C1 segment of cervical spinal cord (tissue), 14 donors: Measurements from ENCODE around the gene DNALI1.
A peak's percentile ranks its signal among the peaks of the same experiment; 100 is the strongest.

Experiments
- DNase-seq, 14 donors: peaks; one replicate each; lab custom pipeline; 2025; lab: John Stamatoyannopoulos, UW

Gene DNALI1

DNA sequence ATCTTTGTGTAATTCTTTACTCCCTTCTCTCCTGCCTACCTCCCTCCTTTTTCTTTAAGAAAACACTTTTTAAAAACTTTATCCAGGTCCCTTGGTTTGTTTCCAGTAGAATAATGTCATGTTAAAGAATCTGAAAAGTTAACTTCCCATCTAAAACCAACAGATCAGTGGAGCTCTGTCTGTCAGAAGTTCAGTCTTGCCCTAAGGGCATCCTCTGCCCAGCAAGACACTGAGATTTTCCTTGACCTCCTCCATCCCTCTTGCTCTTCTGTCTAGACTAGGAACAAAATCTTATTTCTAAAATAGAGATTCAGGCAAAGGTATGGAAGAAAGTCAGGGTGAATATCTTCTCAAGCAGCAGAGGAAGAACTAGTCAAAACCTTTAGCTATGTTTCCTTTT lies 44.7 kb downstream of the DNALI1 start:
- DNase-seq = no peak

DNA sequence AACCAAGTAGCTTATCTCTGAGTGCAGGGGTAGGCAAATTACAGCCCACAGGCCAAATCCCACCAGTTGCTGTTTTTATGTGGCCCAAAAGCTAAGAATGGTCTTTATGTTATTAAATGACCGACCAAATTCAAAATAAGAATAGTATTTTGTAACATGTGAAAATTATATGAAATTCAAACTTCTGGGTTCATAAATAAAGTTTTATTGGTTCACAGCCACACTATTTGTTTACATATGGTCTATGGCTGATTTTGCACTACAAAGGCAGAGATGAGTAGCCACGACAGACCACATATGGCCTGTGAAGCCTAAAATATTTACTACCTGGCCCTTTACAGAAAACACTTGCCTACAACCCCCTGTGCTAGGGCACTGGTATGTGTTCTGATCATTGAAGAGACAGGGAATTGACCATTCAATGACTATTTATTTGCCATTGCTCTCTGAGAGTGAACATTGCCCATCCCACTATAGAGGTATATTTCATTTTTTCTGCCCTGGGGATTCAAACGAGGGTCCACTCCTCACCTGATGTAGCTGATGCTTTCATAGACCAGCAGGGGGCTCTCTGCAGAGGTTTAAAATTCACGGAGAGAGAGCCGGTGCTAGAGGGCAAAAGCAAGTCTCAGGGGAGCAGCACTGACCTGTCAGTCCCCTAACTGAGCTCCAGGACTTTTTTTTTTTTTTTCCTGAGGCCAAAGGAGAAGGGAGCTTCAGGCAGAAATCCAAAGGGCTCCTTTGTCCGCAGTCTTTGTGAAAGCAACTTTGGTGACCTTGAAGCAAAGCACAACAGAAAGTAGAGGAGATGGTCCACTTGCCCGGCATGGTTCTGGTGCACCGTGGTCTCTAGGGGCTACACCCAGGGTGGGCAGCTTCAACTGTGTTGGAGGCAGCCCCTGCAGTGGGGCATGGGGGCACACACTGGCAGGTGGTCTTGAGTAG lies 46.3 kb downstream of the DNALI1 start:
- DNase-seq = no peak

DNA sequence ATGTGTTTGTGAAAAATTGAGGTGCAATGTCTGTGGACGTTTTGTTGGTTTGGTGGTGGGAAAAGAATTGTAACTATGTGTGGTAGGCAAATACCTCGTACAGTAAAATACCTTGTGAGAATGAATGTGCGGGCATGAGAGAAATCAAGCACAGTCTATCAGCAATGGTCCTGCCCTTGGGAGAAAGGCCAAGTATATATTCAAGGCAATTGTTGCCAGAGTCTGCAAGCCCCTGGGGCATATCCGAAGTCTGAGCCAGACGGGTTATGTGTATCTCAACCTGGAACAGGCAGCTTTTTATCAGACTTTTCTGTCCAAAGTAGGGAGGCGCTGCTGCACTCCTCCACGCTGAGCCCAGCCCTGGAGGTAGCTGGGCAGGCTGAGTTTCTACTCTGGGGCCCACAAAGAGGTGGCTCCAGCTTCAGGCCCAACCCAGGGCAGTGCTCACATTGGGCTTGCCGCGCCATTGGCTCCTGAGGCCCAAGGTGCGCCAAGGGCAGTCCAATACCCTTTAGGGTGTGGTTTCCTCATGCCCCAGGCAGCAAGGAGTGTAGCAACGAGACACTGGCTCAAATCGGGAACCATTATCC lies 48.4 kb downstream of the DNALI1 start:
- DNase-seq = no peak

DNA sequence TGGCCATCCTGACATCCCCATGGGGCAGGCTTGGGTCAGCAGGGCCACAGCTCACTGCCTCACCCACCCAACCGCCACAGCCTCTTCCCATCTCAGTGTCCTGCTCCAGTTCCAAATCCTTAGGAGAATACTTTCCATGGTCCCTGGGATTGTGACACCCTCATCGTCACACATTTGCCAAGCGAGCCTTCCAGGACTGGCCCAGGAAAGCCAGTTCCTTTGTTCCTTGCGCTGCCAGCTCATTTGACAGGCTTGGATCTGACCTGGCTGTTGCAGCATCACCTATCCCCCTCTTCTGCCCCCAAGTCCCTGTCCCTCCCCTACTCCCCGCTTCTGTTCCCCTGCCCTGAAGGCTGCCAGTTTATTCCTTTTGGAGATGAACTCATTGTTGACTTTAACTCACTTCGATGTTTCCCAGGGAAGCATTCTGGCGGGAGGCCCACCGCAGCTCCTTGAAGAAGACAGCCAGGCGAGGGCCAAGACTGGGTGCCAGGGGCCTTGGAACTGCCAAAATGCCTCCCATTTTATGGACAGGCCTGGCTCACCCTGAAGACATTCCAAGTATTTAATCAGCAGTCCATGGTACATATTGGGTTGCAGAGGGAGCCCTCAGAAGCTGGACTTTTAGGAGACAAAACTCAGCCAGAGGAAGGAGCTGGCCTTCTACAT lies 49.2 kb downstream of the DNALI1 start:
- peak in 3 of 14 donors; percentile 6 to 30 (median 26) for DNase-seq

DNA sequence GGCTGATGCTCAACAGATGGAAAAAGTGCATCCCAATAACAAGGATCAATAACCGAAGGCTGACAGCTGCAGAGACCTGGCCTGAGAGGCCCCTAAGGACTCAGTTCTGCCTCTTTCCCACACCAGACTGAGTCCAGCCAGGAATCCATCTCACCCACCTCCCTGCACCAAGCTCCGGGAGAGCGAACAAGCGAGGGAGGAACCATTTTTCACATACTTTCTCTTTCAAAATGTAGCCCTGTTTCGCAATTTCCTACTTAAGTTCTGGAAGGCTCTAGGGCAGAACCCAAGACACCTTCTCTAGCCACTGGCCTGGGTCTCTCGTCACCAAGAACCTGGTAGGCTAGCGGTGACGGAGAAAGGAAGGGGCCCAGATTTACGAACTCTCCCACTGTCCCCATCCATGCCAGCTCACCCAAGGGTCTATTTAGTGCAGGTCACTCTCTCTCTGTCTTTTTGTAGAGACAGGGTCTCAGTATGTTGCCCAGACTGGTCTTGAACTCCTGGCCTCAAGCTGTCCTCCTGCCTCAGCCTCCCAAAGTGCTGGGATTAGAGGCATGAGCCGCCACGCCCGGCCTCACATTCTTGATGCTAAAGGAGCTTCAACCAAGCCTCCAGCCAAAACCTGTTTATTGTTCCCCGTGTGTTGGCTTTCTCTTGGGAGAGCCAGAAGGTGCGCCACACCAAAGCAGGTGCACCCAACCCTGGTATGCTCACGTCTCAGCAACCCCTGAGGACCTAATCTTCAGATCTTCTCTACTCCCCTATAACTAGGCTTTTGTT lies 49.9 kb downstream of the DNALI1 start:
- DNase-seq = no peak

DNA sequence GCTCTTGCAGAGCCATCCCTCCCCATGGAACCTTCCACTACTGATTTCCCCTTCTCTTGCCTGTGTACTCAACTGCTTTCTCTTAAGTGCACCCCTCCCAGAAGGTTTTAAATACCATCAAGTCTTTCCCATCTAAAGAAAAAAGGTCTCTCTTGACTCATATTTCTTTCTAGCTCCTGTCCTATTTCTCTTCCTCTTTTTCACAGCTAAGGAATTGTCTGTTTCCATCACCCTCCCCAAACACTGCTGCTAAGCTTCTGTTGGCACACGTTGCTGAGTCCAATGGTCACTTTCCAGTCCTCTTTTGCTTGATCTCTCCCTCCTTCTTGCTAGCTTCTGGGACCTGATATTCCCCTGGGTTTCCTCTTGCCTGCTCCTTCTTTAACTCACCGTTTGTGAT lies 52.3 kb downstream of the DNALI1 start:
- no peak for DNase-seq

DNA sequence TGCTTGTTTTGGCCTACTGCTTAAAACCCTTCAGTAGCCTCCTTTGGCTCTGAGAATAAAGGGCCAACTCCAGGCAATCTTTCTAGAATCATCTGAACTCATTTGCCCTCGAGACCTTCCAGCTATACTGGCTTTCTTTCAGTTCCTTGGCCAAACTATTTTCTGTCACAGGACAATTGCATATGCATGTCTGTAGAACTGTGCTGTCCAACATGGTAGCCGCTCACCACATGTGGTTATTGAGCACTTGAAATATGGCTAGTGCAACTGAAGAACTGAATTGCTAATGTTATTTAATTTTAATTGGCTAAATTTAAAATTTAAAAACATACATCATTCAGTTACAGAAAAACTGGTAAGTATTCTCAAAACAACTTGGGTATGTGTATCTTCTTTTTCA lies 53.3 kb downstream of the DNALI1 start:
- no peak for DNase-seq

DNA sequence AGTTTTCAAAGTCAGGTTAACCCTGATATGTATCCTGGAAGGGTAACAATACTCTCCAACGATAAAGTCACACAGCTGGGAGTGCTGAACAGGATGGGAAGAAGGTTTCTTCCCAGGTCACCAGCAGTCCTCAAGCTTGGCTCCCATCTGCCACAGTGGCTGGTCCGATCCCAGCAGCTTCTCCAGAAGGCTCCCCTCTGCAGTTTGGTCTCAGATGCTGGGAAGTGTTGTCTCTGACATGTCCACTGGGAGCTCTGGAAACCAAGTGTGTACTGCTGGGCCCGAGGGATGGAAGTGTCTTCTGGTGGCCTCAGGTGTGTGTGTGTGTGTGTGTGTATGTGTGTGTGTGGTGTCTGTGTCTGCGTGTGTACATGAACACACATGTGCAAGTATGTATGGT lies 55.4 kb downstream of the DNALI1 start:
- DNase-seq = no peak

DNA sequence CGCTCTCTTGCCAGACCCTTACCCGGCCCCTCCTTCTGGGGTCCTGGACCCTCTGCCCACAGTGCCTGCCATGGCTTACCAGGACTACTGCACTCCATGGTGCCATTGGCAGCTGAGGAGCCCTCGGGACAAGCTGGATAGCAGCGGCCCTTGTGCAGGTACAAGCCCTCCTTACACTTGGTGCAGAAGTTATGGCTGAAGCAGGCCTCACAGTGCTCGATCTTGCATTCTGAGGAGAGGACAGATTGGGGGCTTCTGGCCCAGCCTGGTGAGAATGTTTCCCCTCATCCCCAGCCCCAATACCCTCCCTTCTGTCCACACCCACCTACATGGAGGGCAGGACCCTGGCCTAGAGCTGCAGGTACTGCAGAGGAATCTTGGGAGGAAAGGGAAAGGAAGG lies 57.4 kb downstream of the DNALI1 start:
- DNase-seq = no peak

DNA sequence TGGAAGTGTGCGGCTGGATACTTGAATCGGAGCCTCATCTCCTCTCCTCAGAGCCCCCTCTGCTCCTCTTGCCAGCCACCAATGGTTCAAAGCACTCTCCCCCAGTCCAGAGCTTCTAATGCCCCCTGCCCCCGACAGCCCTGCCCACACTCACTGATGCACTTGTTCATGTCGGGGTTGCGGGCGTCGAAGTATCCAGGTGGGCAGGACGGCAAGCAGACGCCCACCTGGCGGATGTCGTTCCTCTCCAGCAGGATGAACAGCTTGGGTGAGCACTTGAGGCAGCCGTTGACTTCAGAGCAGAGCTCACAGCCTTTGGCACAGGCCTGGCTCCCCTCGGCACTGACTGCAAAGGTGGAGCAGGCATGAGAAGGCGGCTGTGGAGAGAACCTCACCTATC lies 59.6 kb downstream of the DNALI1 start:
- no peak for DNase-seq
